Measurements from ENCODE around the gene OPRL1. TPM values are rescaled to one million over a fixed set of nuclear protein-coding genes. Genes with fewer than 3 reads are reported as not detected.
"Not testable (repeated sequence)": the region's sequence is repeated elsewhere in the genome, so short reads cannot be mapped to it uniquely, and the experiment has no call there.

The OPRL1 gene
- total RNA-seq, 1 experiment from 2014 or later = 34.0 TPM

GRCh38 chr20:64088586-64088985 is 8.7 kb downstream of the OPRL1 start:
- not testable (repeated sequence) for H2AFZ ChIP-seq (ENCODE audit: low read length); H3K79me2 ChIP-seq (ENCODE audit: low read length); H3K36me3 ChIP-seq (ENCODE audit: insufficient read depth, low read length); H3K4me2 ChIP-seq (ENCODE audit: low read depth, low read length, poor library complexity, severe bottlenecking); DNase-seq; H3K27ac ChIP-seq (ENCODE audit: low read length); H3K9me2 ChIP-seq (replicated peaks; ENCODE audit: insufficient read depth, low read length); H3K9me3 ChIP-seq (ENCODE audit: low read length); H3K9ac ChIP-seq (ENCODE audit: low read length); H3K27me3 ChIP-seq (ENCODE audit: low read length); H3K4me3 ChIP-seq (ENCODE audit: low read length)
- peaks cover 28% of the 10 kb centered on the region; the same call in 1 of the 2 replicates for H4K20me1 ChIP-seq (ENCODE audit: insufficient read depth, low read depth, low read length)
- peaks cover 27% of the 10 kb centered on the region for H3K4me1 ChIP-seq (ENCODE audit: low read length)

- H3K79me2 ChIP-seq (ENCODE audit: low read length) = peaks cover 4% of the 10 kb centered on the region; the same call in 1 of the 2 replicates
- H2AFZ ChIP-seq (ENCODE audit: low read length) = no peak overlapping the region
- peaks cover 28% of the 10 kb centered on the region; the same call in 1 of the 2 replicates for H4K20me1 ChIP-seq (ENCODE audit: insufficient read depth, low read depth, low read length)
- H3K9me3 ChIP-seq (ENCODE audit: low read length) = peaks cover 4% of the 10 kb centered on the region; the same call in 1 of the 2 replicates
- H3K4me2 ChIP-seq (ENCODE audit: low read depth, low read length, poor library complexity, severe bottlenecking) = no peak overlapping the region
- H3K9ac ChIP-seq (ENCODE audit: low read length) = no peak overlapping the region
- H3K27me3 ChIP-seq (ENCODE audit: low read length) = no peaks in the 10 kb centered on the region
- no peaks in the 10 kb centered on the region for H3K9me2 ChIP-seq (replicated peaks; ENCODE audit: insufficient read depth, low read length)
- peaks cover 27% of the 10 kb centered on the region for H3K4me1 ChIP-seq (ENCODE audit: low read length)
- H3K27ac ChIP-seq (ENCODE audit: low read length) = no peak overlapping the region
- DNase-seq = peak; percentile 67
- H3K36me3 ChIP-seq (ENCODE audit: insufficient read depth, low read length) = peaks cover 7% of the 10 kb centered on the region; the same call in 1 of the 2 replicates
- H3K4me3 ChIP-seq (ENCODE audit: low read length) = no peak overlapping the region
These were observed 10.3 kb downstream of the OPRL1 start for GRCh38 chr20:64090165-64090564.

GRCh38 chr20:64091340-64091739 is 11.5 kb downstream of the OPRL1 start:
- Histone ChIP-seq H3K9ac (ENCODE audit: low read length) (no peak overlapping the region), H3K9me2 (replicated peaks; ENCODE audit: insufficient read depth, low read length) (no peaks in the 10 kb centered on the region)
- DNase-seq = no peak

DNA sequence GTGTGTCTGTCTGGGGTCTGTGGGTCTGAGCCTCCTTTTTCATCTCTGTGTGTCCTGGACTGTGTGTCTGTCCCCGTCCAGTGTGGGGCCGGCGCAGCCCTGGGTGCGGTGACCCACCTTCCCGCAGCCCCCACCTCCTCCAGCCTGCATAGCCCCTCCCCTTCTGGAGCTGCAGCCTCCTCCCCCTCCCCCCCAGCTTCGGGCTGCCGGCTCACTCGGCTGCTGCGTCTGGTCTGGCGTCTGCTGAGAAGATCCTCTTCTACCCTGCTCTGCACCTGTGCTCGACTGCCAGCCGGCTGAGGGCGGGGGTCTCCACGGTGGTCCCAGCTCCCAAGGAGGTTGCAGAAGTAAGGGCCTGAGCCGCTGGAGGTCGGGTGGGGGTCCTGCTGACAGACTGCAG is 11.9 kb downstream of the OPRL1 start:
- peaks cover 27% of the 10 kb centered on the region for H3K4me1 ChIP-seq (ENCODE audit: low read length)
- no peaks in the 10 kb centered on the region for H3K9me2 ChIP-seq (replicated peaks; ENCODE audit: insufficient read depth, low read length)
- no peak overlapping the region for H3K4me3 ChIP-seq (ENCODE audit: low read length)
- 0 out of 2 replicates have a peak overlapping the region, but pooled peaks have one; percentile 25 for H3K27ac ChIP-seq (ENCODE audit: low read length)
- 0 out of 2 replicates have a peak overlapping the region, but pooled peaks have one; percentile 29 for H3K9ac ChIP-seq (ENCODE audit: low read length)
- no peak overlapping the region for H3K4me2 ChIP-seq (ENCODE audit: low read depth, low read length, poor library complexity, severe bottlenecking)
- H2AFZ ChIP-seq (ENCODE audit: low read length) = no peak overlapping the region
- no peaks in the 10 kb centered on the region for H3K27me3 ChIP-seq (ENCODE audit: low read length)
- H3K36me3 ChIP-seq (ENCODE audit: insufficient read depth, low read length) = peaks cover 15% of the 10 kb centered on the region
- H3K9me3 ChIP-seq (ENCODE audit: low read length) = peaks cover 1% of the 10 kb centered on the region; the same call in 1 of the 2 replicates
- H4K20me1 ChIP-seq (ENCODE audit: insufficient read depth, low read depth, low read length) = peaks cover 28% of the 10 kb centered on the region; the same call in 1 of the 2 replicates
- DNase-seq = no peak
- peaks cover 4% of the 10 kb centered on the region; the same call in 1 of the 2 replicates for H3K79me2 ChIP-seq (ENCODE audit: low read length)

More at GRCh38 chr20:64091340-64091739, 11.5 kb downstream of the OPRL1 start:
- H3K9me3 ChIP-seq (ENCODE audit: low read length) = peaks cover 4% of the 10 kb centered on the region; the same call in 1 of the 2 replicates
- H3K4me1 ChIP-seq (ENCODE audit: low read length) = peaks cover 27% of the 10 kb centered on the region
- H3K36me3 ChIP-seq (ENCODE audit: insufficient read depth, low read length) = peaks cover 15% of the 10 kb centered on the region
- peaks cover 28% of the 10 kb centered on the region; the same call in 1 of the 2 replicates for H4K20me1 ChIP-seq (ENCODE audit: insufficient read depth, low read depth, low read length)
- no peak overlapping the region for H3K4me2 ChIP-seq (ENCODE audit: low read depth, low read length, poor library complexity, severe bottlenecking)
- H3K27me3 ChIP-seq (ENCODE audit: low read length) = no peaks in the 10 kb centered on the region
- H3K4me3 ChIP-seq (ENCODE audit: low read length) = no peak overlapping the region
- no peak overlapping the region for H2AFZ ChIP-seq (ENCODE audit: low read length)
- H3K27ac ChIP-seq (ENCODE audit: low read length) = no peak overlapping the region
- H3K79me2 ChIP-seq (ENCODE audit: low read length) = peaks cover 4% of the 10 kb centered on the region; the same call in 1 of the 2 replicates

- H2AFZ ChIP-seq (ENCODE audit: low read length) = no peak overlapping the region
- peaks cover 27% of the 10 kb centered on the region for H3K4me1 ChIP-seq (ENCODE audit: low read length)
- H3K9me2 ChIP-seq (replicated peaks; ENCODE audit: insufficient read depth, low read length) = no peaks in the 10 kb centered on the region
- H3K79me2 ChIP-seq (ENCODE audit: low read length) = peaks cover 4% of the 10 kb centered on the region; the same call in 1 of the 2 replicates
- 0 out of 2 replicates have a peak overlapping the region, but pooled peaks have one; percentile 25 for H3K27ac ChIP-seq (ENCODE audit: low read length)
- H4K20me1 ChIP-seq (ENCODE audit: insufficient read depth, low read depth, low read length) = peaks cover 28% of the 10 kb centered on the region; the same call in 1 of the 2 replicates
- no peak overlapping the region for H3K4me3 ChIP-seq (ENCODE audit: low read length)
- H3K9me3 ChIP-seq (ENCODE audit: low read length) = no peaks in the 10 kb centered on the region
- H3K27me3 ChIP-seq (ENCODE audit: low read length) = no peaks in the 10 kb centered on the region
- no peak for DNase-seq
- H3K9ac ChIP-seq (ENCODE audit: low read length) = peak overlapping the region; percentile 29; the same call in 1 of the 2 replicates
- H3K36me3 ChIP-seq (ENCODE audit: insufficient read depth, low read length) = peaks cover 14% of the 10 kb centered on the region
- no peak overlapping the region for H3K4me2 ChIP-seq (ENCODE audit: low read depth, low read length, poor library complexity, severe bottlenecking)
These were observed 12.6 kb downstream of the OPRL1 start for GRCh38 chr20:64092258-64093012.

GRCh38 chr20:64093013-64093503 is 13.2 kb downstream of the OPRL1 start:
- H3K9me2 ChIP-seq (replicated peaks; ENCODE audit: insufficient read depth, low read length) = no peaks in the 10 kb centered on the region
- H3K4me2 ChIP-seq (ENCODE audit: low read depth, low read length, poor library complexity, severe bottlenecking) = no peak overlapping the region
- H3K27me3 ChIP-seq (ENCODE audit: low read length) = no peaks in the 10 kb centered on the region
- no peaks in the 10 kb centered on the region for H3K9me3 ChIP-seq (ENCODE audit: low read length)
- H3K36me3 ChIP-seq (ENCODE audit: insufficient read depth, low read length) = peaks cover 14% of the 10 kb centered on the region
- H3K9ac ChIP-seq (ENCODE audit: low read length) = no peak overlapping the region
- no peak for DNase-seq
- peaks cover 27% of the 10 kb centered on the region for H3K4me1 ChIP-seq (ENCODE audit: low read length)
- H3K4me3 ChIP-seq (ENCODE audit: low read length) = no peak overlapping the region
- peaks cover 1% of the 10 kb centered on the region; the same call in 1 of the 2 replicates for H3K79me2 ChIP-seq (ENCODE audit: low read length)
- no peak overlapping the region for H2AFZ ChIP-seq (ENCODE audit: low read length)
- peaks cover 24% of the 10 kb centered on the region; the same call in 1 of the 2 replicates for H4K20me1 ChIP-seq (ENCODE audit: insufficient read depth, low read depth, low read length)
- no peak overlapping the region for H3K27ac ChIP-seq (ENCODE audit: low read length)

- no peak overlapping the region for H3K4me2 ChIP-seq (ENCODE audit: low read depth, low read length, poor library complexity, severe bottlenecking)
These were observed 15.6 kb downstream of the OPRL1 start for GRCh38 chr20:64095455-64095854.

DNA sequence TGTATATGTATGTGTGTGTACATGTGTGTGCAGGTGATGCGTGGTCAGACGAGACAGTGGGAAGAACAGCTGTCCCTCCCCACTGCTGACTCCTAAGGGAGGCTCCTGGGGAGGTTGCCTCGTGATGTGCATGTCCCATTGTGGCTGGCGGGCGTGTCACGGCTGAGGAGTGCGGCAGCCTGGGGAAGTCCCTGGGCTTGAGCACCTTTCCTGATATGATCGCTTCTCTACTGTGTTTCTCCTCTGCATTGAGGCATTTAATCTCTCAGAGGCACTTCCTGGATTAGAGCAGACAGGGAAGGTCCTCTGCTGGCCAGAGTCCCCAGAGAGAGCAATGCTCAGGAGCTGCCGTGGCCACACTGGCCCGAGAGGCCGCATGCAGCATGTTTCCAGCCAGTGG is 16.0 kb downstream of the OPRL1 start:
- Histone ChIP-seq H3K27me3 (ENCODE audit: low read length) (no peaks in the 10 kb centered on the region), H2AFZ (ENCODE audit: low read length) (no peak overlapping the region), H3K4me1 (ENCODE audit: low read length) (peaks cover 44% of the 10 kb centered on the region), H3K9me2 (replicated peaks; ENCODE audit: insufficient read depth, low read length) (no peaks in the 10 kb centered on the region), H3K4me3 (ENCODE audit: low read length) (no peak overlapping the region), H3K9me3 (ENCODE audit: low read length) (no peaks in the 10 kb centered on the region), H3K36me3 (ENCODE audit: insufficient read depth, low read length) (peaks cover 20% of the 10 kb centered on the region), H3K27ac (ENCODE audit: low read length) (no peak overlapping the region), H3K79me2 (ENCODE audit: low read length) (no peaks in the 10 kb centered on the region; the same call in 1 of the 2 replicates), H4K20me1 (ENCODE audit: insufficient read depth, low read depth, low read length) (0 out of 2 replicates have a peak, but pooled peaks cover under 1% of the 10 kb centered on the region), H3K9ac (ENCODE audit: low read length) (no peak overlapping the region), H3K4me2 (ENCODE audit: low read depth, low read length, poor library complexity, severe bottlenecking) (no peak overlapping the region)
- no peak for DNase-seq

More at GRCh38 chr20:64095455-64095854, 15.6 kb downstream of the OPRL1 start:
- Histone ChIP-seq H3K4me3 (ENCODE audit: low read length) (no peak overlapping the region), H3K4me1 (ENCODE audit: low read length) (peaks cover 40% of the 10 kb centered on the region), H3K27me3 (ENCODE audit: low read length) (no peaks in the 10 kb centered on the region), H3K9me3 (ENCODE audit: low read length) (no peaks in the 10 kb centered on the region), H3K79me2 (ENCODE audit: low read length) (no peaks in the 10 kb centered on the region; the same call in 1 of the 2 replicates), H4K20me1 (ENCODE audit: insufficient read depth, low read depth, low read length) (no peaks in the 10 kb centered on the region; the same call in 1 of the 2 replicates), H3K9me2 (replicated peaks; ENCODE audit: insufficient read depth, low read length) (no peaks in the 10 kb centered on the region), H3K27ac (ENCODE audit: low read length) (no peak overlapping the region), H3K36me3 (ENCODE audit: insufficient read depth, low read length) (peaks cover 20% of the 10 kb centered on the region), H2AFZ (ENCODE audit: low read length) (no peak overlapping the region), H3K9ac (ENCODE audit: low read length) (no peak overlapping the region)
- no peak for DNase-seq

All from Karpas-422 (cell line).